GM12892 (cell line): ENCODE measurements around the gene REG3A.

Experiments used
- POLR2A ChIP-seq: IDR thresholded peaks from 2 replicates; pipeline ENCODE4 v1.6.1; 2011; ENCODE audit warnings: low read depth, low read length, control low read depth
- POLR2AphosphoS5 ChIP-seq: IDR thresholded peaks from 2 replicates; pipeline ENCODE4 v1.6.1; 2011; ENCODE audit warnings: low read depth, low read length, control low read depth

- TF ChIP-seq POLR2A (no peak), POLR2AphosphoS5 (no peak)
These were observed 20.1 kb downstream of the REG3A start for GRCh38 chr2:79139423-79139822.
